Right lung (tissue), 5 donors: Measurements from ENCODE around the gene SHLD2. TPM values are rescaled to one million over a fixed set of nuclear protein-coding genes. Genes with fewer than 3 reads are reported as not detected.
"Not testable (repeated sequence)": the region's sequence is repeated elsewhere in the genome, so short reads cannot be mapped to it uniquely, and the experiment has no call there.

Experiments used
- DNase-seq, 2 donors: peaks; one replicate each; pipeline ENCODE4 v3.0.0-alpha.2; 2013
- polyA plus RNA-seq, 5 donors: library from polyadenylated mRNA; unstranded; fragments of 120-200 nt; gene quantifications; one replicate each; pipeline versions ENCODE4 v1.2.1 to v1.2.3, GENCODE V29; 2013; ENCODE audit warnings: inconsistent platforms in 1 of 5, low replicate concordance in 1 of 5; ENCODE audit not compliant: insufficient read length in 5 of 5, insufficient read depth in 1 of 5

SHLD2 gene
- polyA plus RNA-seq, 5 donors = 26.5 to 35.4 (median 29.0) TPM

DNA sequence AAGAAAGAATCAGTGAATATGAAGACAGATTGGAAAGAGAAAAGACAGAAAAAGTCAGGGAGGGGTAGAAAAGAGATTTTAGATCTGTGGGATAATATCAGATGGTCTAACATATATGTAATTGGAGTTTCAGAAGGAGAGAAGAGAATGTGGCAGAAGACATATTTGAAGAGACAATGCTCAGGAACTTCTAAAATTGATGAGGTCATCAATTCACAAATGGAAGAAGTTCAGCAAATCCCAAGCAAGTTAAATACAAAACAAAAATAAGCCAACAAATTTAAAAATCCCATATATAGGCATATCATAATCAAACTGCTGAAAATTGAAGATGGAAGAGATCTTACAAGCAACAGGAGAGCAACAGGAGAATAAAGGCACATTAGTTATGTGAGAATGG lies 42.5 kb downstream of the SHLD2 start:
- not testable (repeated sequence) for DNase-seq

GRCh38 chr10:87142230-87143108 lies 47.5 kb downstream of the SHLD2 start:
- peak; percentile 12 to 13 for DNase-seq

- peak in 1 of 2 donors; percentile 1 for DNase-seq
Measured at GRCh38 chr10:87143109-87143418, 48.1 kb downstream of the SHLD2 start.

DNA sequence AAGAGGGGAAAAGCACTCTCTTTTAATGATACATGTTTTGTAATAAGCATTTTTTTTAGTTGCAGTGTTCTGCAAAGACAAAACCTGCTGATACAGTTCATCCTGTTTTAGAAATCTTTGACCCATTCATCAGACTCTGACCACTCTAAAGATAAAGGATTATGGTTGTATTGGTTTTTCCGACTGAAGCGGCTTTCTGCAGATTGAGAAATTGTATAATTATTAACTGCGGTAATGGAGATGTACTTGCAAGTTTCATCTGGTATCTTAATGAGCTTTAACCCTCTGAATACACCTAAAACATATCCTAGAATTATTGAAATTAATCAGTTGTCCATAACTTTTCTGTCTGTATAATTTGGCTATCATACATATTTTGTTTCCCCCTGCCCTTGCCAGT lies 50.6 kb downstream of the SHLD2 start:
- not testable (repeated sequence) for DNase-seq

DNA sequence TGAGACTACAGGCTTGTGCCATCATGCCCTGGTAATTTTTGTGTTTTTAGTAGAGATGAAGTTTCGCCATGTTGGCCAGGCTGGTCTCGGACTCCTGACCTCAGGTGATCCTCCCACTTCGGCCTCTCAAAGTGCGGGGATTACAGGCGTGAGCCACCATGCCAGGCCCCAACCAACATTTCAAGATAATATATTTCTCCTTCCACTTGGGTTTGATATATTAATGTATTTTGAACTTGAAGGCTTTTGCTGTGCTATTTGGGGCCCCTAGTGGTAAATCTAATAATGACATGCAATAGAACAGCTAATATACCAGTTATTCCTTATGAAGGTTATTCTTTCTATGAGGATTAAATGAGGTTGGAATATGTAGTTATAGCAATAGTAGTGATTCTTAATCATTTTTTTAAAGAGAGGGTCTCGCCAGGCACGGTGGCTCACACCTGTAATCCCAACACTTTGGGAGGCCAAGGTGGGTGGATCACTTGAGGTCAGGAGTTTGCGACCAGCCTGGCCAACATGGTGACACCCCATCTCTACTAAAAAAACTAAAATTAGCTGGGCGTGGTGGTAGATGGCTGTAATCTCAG lies 54.1 kb downstream of the SHLD2 start:
- DNase-seq = not testable (repeated sequence)

DNA sequence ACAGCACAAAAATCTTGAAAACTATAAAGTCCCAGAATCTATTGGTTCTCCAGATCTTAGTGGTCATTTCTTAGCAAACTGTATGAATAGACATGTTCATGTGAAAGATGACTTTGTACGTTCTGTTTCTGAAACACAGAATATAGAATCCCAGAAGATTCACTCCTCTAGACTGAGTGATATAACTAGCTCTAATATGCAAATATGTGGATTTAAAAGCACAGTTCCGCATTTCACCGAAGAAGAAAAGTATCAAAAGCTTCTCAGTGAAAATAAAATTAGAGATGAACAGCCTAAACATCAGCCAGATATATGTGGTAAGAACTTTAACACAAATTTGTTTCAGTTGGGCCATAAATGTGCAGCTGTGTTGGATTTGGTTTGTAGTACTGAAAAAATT lies 56.5 kb downstream of the SHLD2 start:
- DNase-seq = not testable (repeated sequence)

- DNase-seq = not testable (repeated sequence)
Measured at GRCh38 chr10:87156841-87157240, 61.8 kb downstream of the SHLD2 start.

DNA sequence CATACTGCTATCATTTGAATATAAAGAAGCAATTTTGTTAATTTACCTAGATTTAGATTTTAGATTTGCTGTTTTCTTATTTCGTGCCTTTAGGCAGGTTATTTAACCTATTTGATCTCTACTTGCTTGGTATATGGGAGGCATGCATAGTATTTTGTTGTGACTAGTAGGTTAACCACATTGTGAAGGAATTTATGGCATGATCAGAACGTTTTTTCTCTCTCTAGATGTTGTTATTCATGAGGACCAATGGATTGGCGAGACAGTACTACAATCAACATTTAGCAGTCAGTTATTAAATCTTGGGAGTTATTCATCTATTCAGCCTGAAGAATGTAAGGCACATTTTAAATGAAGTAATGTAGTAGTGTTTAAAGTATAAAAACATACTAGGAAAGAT lies 62.8 kb downstream of the SHLD2 start:
- DNase-seq = not testable (repeated sequence)

DNA sequence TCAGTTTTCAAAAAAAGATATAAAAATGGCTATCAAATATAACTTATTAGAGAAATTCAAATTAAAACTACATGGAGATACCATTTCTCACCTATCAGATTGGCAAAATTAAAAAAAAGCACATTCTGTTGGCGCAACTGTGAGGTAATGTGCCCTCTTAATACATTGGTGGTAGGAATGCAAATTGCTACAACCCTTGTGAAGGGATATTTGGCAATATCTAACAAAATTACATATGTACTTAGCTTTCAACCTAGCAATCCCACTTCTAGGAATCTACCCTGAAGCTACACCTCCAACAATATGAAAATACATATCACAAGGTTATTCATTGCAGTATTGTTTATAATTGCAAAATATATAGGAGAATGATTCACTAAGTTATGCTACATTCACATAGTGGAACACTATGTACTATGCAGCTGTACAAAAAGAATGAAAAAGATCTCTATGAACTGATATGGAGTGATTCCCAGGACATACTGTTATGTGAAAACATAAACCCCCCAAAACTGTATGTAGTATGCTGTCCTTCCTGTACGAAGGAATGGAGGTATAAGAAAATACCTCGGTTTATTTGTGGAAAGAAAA lies 67.8 kb downstream of the SHLD2 start:
- DNase-seq = not testable (repeated sequence)

DNA sequence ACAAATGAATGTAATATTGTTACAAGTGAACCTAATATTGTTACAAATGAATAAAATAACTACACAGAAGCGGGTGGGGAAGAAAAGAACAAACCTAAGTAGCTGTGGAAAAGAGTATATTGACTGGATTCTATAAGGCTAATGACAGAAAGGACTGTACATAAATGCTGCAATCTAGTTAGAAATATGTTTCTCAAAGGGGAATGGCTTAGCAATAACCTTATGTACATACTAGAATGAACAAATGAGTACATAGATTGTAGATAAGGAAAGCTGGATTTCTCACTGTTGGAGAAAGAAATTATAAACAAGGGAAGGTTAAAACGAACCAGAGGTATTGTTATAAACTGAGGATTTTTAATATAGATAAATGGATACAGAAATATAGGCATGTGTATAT lies 68.4 kb downstream of the SHLD2 start:
- DNase-seq = not testable (repeated sequence)

- not testable (repeated sequence) for DNase-seq
Measured at GRCh38 chr10:87169857-87170256, 74.9 kb downstream of the SHLD2 start.

DNA sequence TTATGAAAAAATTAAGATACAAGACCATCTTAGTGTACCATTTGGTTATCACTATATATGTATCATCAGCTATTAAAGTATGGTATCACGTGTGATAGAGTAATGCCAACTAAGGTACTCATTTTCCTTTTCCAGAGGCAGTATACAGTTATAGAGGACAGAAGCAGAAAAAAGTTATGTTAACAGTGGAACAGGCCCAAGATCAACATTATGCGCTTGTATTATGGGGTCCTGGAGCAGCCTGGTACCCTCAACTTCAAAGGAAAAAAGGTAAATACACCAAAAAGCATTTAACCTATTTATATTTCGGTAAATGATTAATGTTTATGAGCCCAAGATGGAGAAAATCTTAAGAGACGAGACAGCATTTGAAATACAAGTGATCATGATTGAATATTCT lies 75.7 kb downstream of the SHLD2 start:
- DNase-seq = not testable (repeated sequence)

GRCh38 chr10:87171670-87172069 lies 76.7 kb downstream of the SHLD2 start:
- not testable (repeated sequence) for DNase-seq

DNA sequence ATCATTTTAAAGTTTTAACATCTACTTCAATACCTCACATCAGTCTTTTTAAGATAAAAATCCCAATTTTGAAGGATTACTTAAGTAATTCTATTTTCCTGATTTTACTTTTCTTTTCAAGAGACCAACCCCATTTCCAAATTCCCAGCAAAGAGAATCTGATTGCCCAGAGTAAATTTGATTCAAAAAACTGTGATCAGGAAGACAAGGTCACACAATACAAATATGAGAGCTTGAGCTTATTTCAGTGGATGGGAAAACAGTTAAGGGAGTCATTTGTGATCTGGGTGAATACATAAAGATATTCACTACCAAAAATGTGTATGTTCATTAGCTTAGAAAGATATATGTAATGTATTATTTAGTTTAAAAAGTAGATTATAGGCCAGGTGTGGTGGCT lies 77.2 kb downstream of the SHLD2 start:
- not testable (repeated sequence) for DNase-seq

DNA sequence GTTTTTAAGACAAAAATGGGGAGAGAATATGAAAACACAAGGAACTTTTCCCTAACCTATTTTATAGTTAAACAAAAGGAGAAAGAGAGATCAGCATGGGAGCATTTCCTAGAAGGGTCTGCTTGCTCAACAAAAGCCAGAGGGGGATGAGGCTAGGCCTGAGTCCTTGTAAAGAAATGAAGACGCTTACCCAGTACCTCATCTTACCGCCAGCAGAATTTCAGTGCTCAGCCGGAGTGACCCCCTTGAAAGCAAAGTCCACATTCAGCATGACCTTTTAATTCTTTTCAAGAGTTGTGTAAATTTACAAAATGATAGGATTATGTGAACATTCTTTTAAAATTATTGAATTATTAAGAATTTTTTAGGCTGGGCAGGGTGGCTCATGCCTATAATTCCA lies 82.6 kb downstream of the SHLD2 start:
- DNase-seq = not testable (repeated sequence)

DNA sequence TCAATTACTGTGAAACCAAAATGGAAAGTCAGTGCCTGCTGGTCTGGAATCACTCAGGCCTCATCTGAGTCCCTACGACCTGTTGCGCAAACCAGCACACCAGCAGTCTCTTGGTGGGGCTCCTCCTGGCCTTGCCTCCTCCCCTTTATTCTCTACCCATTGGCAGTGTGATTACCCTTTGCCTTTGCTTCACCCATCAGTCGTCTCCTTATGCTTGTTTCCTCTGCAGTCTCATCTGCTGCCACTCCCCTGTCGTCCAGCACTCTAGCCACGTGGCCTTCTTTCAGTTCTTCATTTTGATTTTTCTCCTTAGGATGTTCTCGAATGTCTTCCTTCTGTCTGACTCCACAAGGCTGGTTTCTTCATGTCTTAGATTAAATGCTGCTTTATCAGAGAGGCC lies 89.4 kb downstream of the SHLD2 start:
- DNase-seq = not testable (repeated sequence)

- not testable (repeated sequence) for DNase-seq
Measured at GRCh38 chr10:87186016-87186415, 91.0 kb downstream of the SHLD2 start.

- DNase-seq = not testable (repeated sequence)
Measured at GRCh38 chr10:87187573-87187972, 92.6 kb downstream of the SHLD2 start.

- DNase-seq = not testable (repeated sequence)
Measured at GRCh38 chr10:87191841-87192240, 96.8 kb downstream of the SHLD2 start.

DNA sequence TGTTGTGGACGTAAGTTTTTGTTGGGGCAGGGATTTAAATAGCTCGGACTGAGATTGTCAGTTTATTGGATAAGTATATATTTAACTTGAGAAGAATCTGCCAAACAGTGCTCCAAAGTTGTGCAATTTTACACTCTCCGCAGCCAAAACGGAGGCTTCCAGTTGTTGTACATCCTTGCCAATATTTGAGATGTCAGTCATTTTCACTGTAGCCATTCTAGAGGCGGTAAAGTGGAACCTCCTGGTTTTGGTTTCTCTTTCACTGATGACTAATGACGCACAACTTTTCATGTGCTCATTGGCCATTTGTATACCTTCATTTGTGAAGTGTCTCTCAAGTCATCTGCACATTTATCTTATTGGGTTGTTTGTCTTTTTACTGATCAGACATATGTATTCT lies 105.9 kb downstream of the SHLD2 start:
- DNase-seq = not testable (repeated sequence)

GRCh38 chr10:87204801-87205200 lies 109.8 kb downstream of the SHLD2 start:
- not testable (repeated sequence) for DNase-seq

DNA sequence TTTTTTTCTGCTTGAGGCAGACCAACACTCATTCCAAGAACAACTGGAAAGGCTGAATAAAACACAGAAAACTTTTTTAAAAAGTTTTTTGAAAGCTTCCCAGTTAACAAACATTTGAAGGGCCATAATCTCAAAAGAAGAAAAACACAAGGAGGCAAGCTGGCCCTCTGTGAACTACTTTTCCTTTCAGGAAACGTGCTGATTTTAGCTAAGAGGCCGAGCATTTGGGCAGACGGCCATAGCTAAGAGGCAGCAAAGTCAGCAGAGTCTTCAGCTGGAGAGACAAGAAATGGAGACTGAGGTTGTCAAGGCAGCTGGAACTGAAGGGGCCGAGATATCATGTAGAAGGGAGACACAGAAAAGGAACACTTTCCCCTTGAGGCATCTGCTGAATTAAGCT lies 111.9 kb downstream of the SHLD2 start:
- DNase-seq = not testable (repeated sequence)

DNA sequence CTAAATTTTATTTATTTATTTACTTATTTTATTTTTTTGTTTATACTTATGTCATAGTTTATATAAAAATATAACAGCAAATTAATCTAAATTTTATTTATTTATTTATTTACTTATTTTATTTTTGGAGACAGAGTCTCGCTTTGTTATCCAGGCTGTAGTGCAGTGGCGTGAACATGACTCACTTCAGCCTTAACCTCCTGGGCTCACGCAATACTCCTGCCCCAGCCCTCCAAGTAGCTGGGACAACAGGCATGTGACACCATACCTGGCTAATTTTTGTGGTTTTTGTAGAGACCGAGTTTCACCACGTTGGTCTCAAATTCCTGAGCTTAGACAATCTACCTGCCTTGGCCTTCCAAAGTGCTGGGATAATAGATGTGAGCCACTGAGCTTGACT lies 115.3 kb downstream of the SHLD2 start:
- DNase-seq = not testable (repeated sequence)
